Measurements from ENCODE around the gene COX5B.

DNA sequence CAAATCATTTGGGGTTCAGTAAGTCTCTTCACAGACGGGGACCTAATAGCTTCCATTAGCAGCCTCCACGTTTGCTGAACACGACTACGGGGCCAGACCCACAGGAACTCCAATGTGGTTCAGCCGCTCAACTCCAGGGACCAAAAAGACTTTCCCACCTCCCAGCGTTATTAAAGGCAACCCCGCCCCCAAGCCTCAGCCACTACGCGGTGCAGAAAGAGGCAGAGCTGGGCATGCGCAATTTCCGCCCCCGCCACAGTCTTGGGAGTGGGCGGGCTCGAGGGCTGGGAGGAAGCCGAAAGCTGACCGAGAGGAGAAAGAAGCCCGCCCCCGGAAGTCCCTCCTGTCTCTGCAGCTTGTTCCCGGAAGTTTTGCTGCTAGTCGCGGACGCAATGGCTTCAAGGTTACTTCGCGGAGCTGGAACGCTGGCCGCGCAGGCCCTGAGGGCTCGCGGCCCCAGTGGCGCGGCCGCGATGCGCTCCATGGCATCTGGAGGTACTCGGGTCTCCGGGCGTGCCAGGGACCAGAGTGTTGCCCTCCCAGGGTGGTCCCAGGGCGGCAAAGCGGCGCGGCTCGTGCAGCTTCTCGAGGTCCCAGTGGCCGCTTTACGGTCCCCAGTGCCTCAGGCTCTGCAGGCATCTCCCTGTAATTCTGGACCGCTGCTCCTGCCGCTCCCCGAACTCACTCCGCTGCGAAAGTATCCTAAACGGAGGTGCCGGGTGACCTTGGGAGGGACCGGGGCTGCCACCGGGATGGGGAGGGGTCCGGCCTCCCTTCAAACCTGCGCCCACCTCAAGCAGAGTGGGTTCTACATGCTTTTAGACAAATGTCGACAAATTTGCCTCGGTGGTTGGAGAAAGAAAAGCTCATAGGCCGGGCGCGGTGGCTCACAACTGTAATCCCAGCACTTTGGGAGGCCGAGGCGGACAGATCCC lies at the start of gene COX5B:
- TF ChIP-seq CTCF (IDR thresholded peaks at IDR 0.05; ENCODE audit: poor library complexity, severe bottlenecking) (no peak), EP300 (conservative IDR thresholded peaks at IDR 0.05; ENCODE audit: poor library complexity, severe bottlenecking) (no peak)
